ENCODE measurements around the gene PDGFRB.

The PDGFRB gene

GRCh38 chr5:150155258-150156026 is at the start of gene PDGFRB:
Gene PDGFRB (minus strand): TSS chr5:150155845. CDS start chr5:150137047, 18,798 bp downstream.
- FAIRE-seq: no peak

- no peak for FAIRE-seq
Measured at GRCh38 chr5:150204590-150204960, 48.9 kb upstream of the PDGFRB start.

GRCh38 chr5:150203832-150204589 is 48.4 kb upstream of the PDGFRB start:
- no peak for FAIRE-seq

GRCh38 chr5:150202501-150202900 is 46.9 kb upstream of the PDGFRB start:
- FAIRE-seq: no peak

GRCh38 chr5:150197476-150197875 is 41.8 kb upstream of the PDGFRB start:
- FAIRE-seq: no peak

- no peak for FAIRE-seq
Measured at GRCh38 chr5:150196986-150197385, 41.3 kb upstream of the PDGFRB start.

GRCh38 chr5:150196514-150196913 is 40.9 kb upstream of the PDGFRB start:
- no peak for FAIRE-seq

- FAIRE-seq: no peak
Measured at GRCh38 chr5:150195736-150196485, 40.3 kb upstream of the PDGFRB start.

GRCh38 chr5:150192462-150192861 is 36.8 kb upstream of the PDGFRB start:
- no peak for FAIRE-seq

GRCh38 chr5:150190987-150191386 is 35.3 kb upstream of the PDGFRB start:
- no peak for FAIRE-seq

GRCh38 chr5:150190503-150190979 is 34.9 kb upstream of the PDGFRB start:
- no peak for FAIRE-seq

- FAIRE-seq: no peak
Measured at GRCh38 chr5:150189728-150190502, 34.3 kb upstream of the PDGFRB start, which contains the start of gene SLC6A7. Gene SLC6A7 (plus strand): TSS chr5:150190062. CDS start chr5:150190328, 266 bp downstream.

- FAIRE-seq: no peak
Measured at GRCh38 chr5:150189326-150189725, 33.7 kb upstream of the PDGFRB start.

- FAIRE-seq: no peak
Measured at GRCh38 chr5:150188146-150188842, 32.6 kb upstream of the PDGFRB start.

GRCh38 chr5:150186897-150187296 is 31.3 kb upstream of the PDGFRB start:
- no peak for FAIRE-seq

GRCh38 chr5:150186137-150186536 is 30.5 kb upstream of the PDGFRB start:
- no peak for FAIRE-seq

GRCh38 chr5:150184990-150185912 is 29.6 kb upstream of the PDGFRB start:
- FAIRE-seq: no peak

GRCh38 chr5:150184006-150184405 is 28.4 kb upstream of the PDGFRB start:
- FAIRE-seq: no peak

GRCh38 chr5:150183436-150183835 is 27.8 kb upstream of the PDGFRB start:
- FAIRE-seq: no peak

- FAIRE-seq: no peak
Measured at GRCh38 chr5:150182774-150183173, 27.1 kb upstream of the PDGFRB start.
